Measurements from ENCODE around the gene TTC34.

Gene TTC34

GRCh38 chr1:2801535-2802291, at the start of gene TTC34:
TTC34 (minus strand) TSS chr1:2801693; CDS start chr1:2800827, 866 bp downstream.
- peak; percentile 49 for DNase-seq

- DNase-seq, result no peak
Measured at GRCh38 chr1:2850502-2850901, 49.0 kb upstream of the TTC34 start.

- no peak for DNase-seq
Measured at GRCh38 chr1:2848006-2848670, 46.6 kb upstream of the TTC34 start.

- DNase-seq, result no peak
Measured at GRCh38 chr1:2847086-2847985, 45.8 kb upstream of the TTC34 start.

GRCh38 chr1:2845869-2846268, 44.4 kb upstream of the TTC34 start:
- no peak for DNase-seq

GRCh38 chr1:2840036-2840809, 38.7 kb upstream of the TTC34 start:
- DNase-seq, result peak; percentile 77

GRCh38 chr1:2837823-2838222, 36.3 kb upstream of the TTC34 start:
- no peak for DNase-seq

- no peak for DNase-seq
Measured at GRCh38 chr1:2837316-2837715, 35.8 kb upstream of the TTC34 start.

GRCh38 chr1:2836333-2836970, 35.0 kb upstream of the TTC34 start:
- no peak for DNase-seq

GRCh38 chr1:2835650-2836159, 34.2 kb upstream of the TTC34 start:
- DNase-seq, result no peak

GRCh38 chr1:2834741-2835564, 33.5 kb upstream of the TTC34 start:
- no peak for DNase-seq

- DNase-seq, result no peak
Measured at GRCh38 chr1:2834146-2834475, 32.6 kb upstream of the TTC34 start.

GRCh38 chr1:2833454-2834145, 32.1 kb upstream of the TTC34 start:
- no peak for DNase-seq

GRCh38 chr1:2832506-2833453, 31.3 kb upstream of the TTC34 start:
- DNase-seq, result no peak

- no peak for DNase-seq
Measured at GRCh38 chr1:2831596-2832212, 30.2 kb upstream of the TTC34 start.

- no peak for DNase-seq
Measured at GRCh38 chr1:2830761-2831425, 29.4 kb upstream of the TTC34 start.

- DNase-seq, result no peak
Measured at GRCh38 chr1:2829846-2830615, 28.5 kb upstream of the TTC34 start.

Measured in CD4-positive, alpha-beta T cell treated with Interleukin-21 for 1 hour (primary cell).